Urinary bladder (tissue), 4 donors: ENCODE data around the gene CYP21A2. TPM values are rescaled to one million over a fixed set of nuclear protein-coding genes. Genes with fewer than 3 reads are reported as not detected.

Source experiments
- DNase-seq: peaks from one replicate; pipeline ENCODE4 v3.0.0-alpha.2; 2015; ENCODE audit errors: extremely low spot score
- H3K27ac ChIP-seq: one replicate; pipeline ENCODE4 v1.5.1; 2013; ENCODE audit warnings: low read depth, mild to moderate bottlenecking, moderate library complexity
- H3K36me3 ChIP-seq: one replicate; pipeline ENCODE4 v1.6.1; 2013; ENCODE audit warnings: mild to moderate bottlenecking, moderate library complexity; ENCODE audit not compliant: insufficient read depth
- H3K4me1 ChIP-seq: one replicate; pipeline ENCODE4 v1.6.1; 2013; ENCODE audit warnings: mild to moderate bottlenecking, moderate library complexity; ENCODE audit not compliant: insufficient read depth
- H3K4me3 ChIP-seq: one replicate; pipeline ENCODE4 v1.5.1; 2013; ENCODE audit warnings: low read depth, low read length
- WGBS: extraction: QIAGEN DNeasy Blood & Tissue Kit; methylation state at CpG from one replicate; pipeline ENCODE4 v1.1.7; 2013; 5-methylcytosine and 5-hydroxymethylcytosine counted together
- polyA plus RNA-seq: library from polyadenylated mRNA; stranded (reverse); fragments of 200-250 nt; gene quantifications from one replicate; pipeline ENCODE4 v1.2.3, GENCODE V29; 2013
- small RNA-seq: library from RNA; depleted of rRNA; stranded (forward); fragments of <200 nt; gene quantifications from one replicate; pipeline ENCODE3, GENCODE V24; 2014
- total RNA-seq: library from RNA; depleted of rRNA; stranded (reverse); fragments of >200 nt; gene quantifications from one replicate; pipeline ENCODE4 v1.2.3, GENCODE V29; 2014
- donor health status: healthy with polysubstance abuse.
- donor health status: healthy.

Gene CYP21A2
- total and polyA plus RNA-seq, 2 donors, result 2.3 TPM; not detected in 1

- Histone ChIP-seq H3K27ac (no peak overlapping the region), H3K4me1 (no peaks in the 10 kb centered on the region), H3K36me3 (no peaks in the 10 kb centered on the region), H3K4me3 (no peak overlapping the region)
- WGBS, result 87% methylated on average over 17 of the region's 17 CpGs
- no peak for DNase-seq
Observed at GRCh38 chr6:32085759-32086459, 47.7 kb downstream of the CYP21A2 start.

- H3K4me3 ChIP-seq, result peak overlapping the region; percentile 10
- no peaks in the 10 kb centered on the region for H3K4me1 ChIP-seq
- 31% methylated on average over 45 of the region's 45 CpGs for WGBS
- H3K36me3 ChIP-seq, result no peaks in the 10 kb centered on the region
- H3K27ac ChIP-seq, result no peak overlapping the region
- no peak for DNase-seq
Observed at GRCh38 chr6:32086661-32087573, 48.7 kb downstream of the CYP21A2 start.

- H3K4me1 ChIP-seq, result no peaks in the 10 kb centered on the region
- H3K27ac ChIP-seq, result peak overlapping the region; percentile 63
- WGBS, result 16% methylated on average over 50 of the region's 50 CpGs
- H3K4me3 ChIP-seq, result peak overlapping the region; percentile 10
- DNase-seq, result no peak
- no peaks in the 10 kb centered on the region for H3K36me3 ChIP-seq
Observed at GRCh38 chr6:32087574-32088486, 49.6 kb downstream of the CYP21A2 start.

GRCh38 chr6:32088487-32089049 lies 50.4 kb downstream of the CYP21A2 start:
- no peak overlapping the region for H3K27ac ChIP-seq
- H3K4me3 ChIP-seq, result no peak overlapping the region
- no peak for DNase-seq
- no peaks in the 10 kb centered on the region for H3K36me3 ChIP-seq
- WGBS, result 94% methylated on average over 14 of the region's 14 CpGs
- H3K4me1 ChIP-seq, result no peaks in the 10 kb centered on the region

- WGBS, result 86% methylated on average over 10 of the region's 10 CpGs
- H3K4me1 ChIP-seq, result no peaks in the 10 kb centered on the region
- DNase-seq, result no peak
Observed at GRCh38 chr6:32089082-32089828, 51.0 kb downstream of the CYP21A2 start.

More at GRCh38 chr6:32089082-32089828, 51.0 kb downstream of the CYP21A2 start:
- no peak overlapping the region for H3K27ac ChIP-seq
- no peak overlapping the region for H3K4me3 ChIP-seq
- H3K36me3 ChIP-seq, result no peaks in the 10 kb centered on the region

Small RNA genes within 50 kb of the gene (small RNA-seq; reads per million reads assigned to genes)
- not detected for gene RNA5SP206

Other genes with a start within 250 kb of the CYP21A2 start
- 16.7 TPM for gene VARS1, start 242.7 kb upstream of the CYP21A2 start, total RNA-seq
- gene VARS1, start 242.7 kb upstream of the CYP21A2 start, polyA plus RNA-seq, result 34.4 TPM
- gene LSM2, start 231.4 kb upstream of the CYP21A2 start, total RNA-seq, result 22.5 TPM
- 69.4 TPM for gene LSM2, start 231.4 kb upstream of the CYP21A2 start, polyA plus RNA-seq
- gene HSPA1L, start 223.1 kb upstream of the CYP21A2 start, total RNA-seq, result 2.5 TPM
- 2.9 TPM for gene HSPA1L, start 223.1 kb upstream of the CYP21A2 start, polyA plus RNA-seq
- gene HSPA1A, start 222.9 kb upstream of the CYP21A2 start, total RNA-seq, result 152 TPM
- 374 TPM for gene HSPA1A, start 222.9 kb upstream of the CYP21A2 start, polyA plus RNA-seq
- 137 TPM for gene HSPA1B, start 210.7 kb upstream of the CYP21A2 start, total RNA-seq
- gene HSPA1B, start 210.7 kb upstream of the CYP21A2 start, polyA plus RNA-seq, result 269 TPM
- gene NEU1, start 175.6 kb upstream of the CYP21A2 start, total RNA-seq, result 18.4 TPM
- gene NEU1, start 175.6 kb upstream of the CYP21A2 start, polyA plus RNA-seq, result 52.1 TPM
- gene SLC44A4, start 159.4 kb upstream of the CYP21A2 start, total RNA-seq, result 3.3 TPM
- 4.2 TPM for gene SLC44A4, start 159.4 kb upstream of the CYP21A2 start, polyA plus RNA-seq
- 33.1 TPM for gene EHMT2, start 140.7 kb upstream of the CYP21A2 start, total RNA-seq
- 45.5 TPM for gene EHMT2, start 140.7 kb upstream of the CYP21A2 start, polyA plus RNA-seq
- gene ZBTB12, start 136.3 kb upstream of the CYP21A2 start, total RNA-seq, result 4.8 TPM
- 10.1 TPM for gene ZBTB12, start 136.3 kb upstream of the CYP21A2 start, polyA plus RNA-seq
- 4.0 TPM for gene C2, start 110.7 kb upstream of the CYP21A2 start, total RNA-seq
- 10.0 TPM for gene C2, start 110.7 kb upstream of the CYP21A2 start, polyA plus RNA-seq
- 6.5 TPM for gene CFB, start 92.3 kb upstream of the CYP21A2 start, total RNA-seq
- 39.6 TPM for gene CFB, start 92.3 kb upstream of the CYP21A2 start, polyA plus RNA-seq
- 39.8 TPM for gene NELFE, start 79.4 kb upstream of the CYP21A2 start, total RNA-seq
- 53.6 TPM for gene NELFE, start 79.4 kb upstream of the CYP21A2 start, polyA plus RNA-seq
- 28.9 TPM for gene SKIC2, start 79.2 kb upstream of the CYP21A2 start, total RNA-seq
- 48.8 TPM for gene SKIC2, start 79.2 kb upstream of the CYP21A2 start, polyA plus RNA-seq
- 8.5 TPM for gene DXO, start 66.3 kb upstream of the CYP21A2 start, total RNA-seq
- 20.2 TPM for gene DXO, start 66.3 kb upstream of the CYP21A2 start, polyA plus RNA-seq
- gene C4A, start 56.4 kb upstream of the CYP21A2 start, total RNA-seq, result 3.6 TPM
- 126 TPM for gene C4A, start 56.4 kb upstream of the CYP21A2 start, polyA plus RNA-seq
- 4.7 TPM for gene C4B, start 23.6 kb upstream of the CYP21A2 start, total RNA-seq
- gene C4B, start 23.6 kb upstream of the CYP21A2 start, polyA plus RNA-seq, result 142 TPM
- 171 TPM for gene TNXB, start 70.9 kb downstream of the CYP21A2 start, total RNA-seq
- gene TNXB, start 70.9 kb downstream of the CYP21A2 start, polyA plus RNA-seq, result 93.5 TPM
- 28.8 TPM for gene ATF6B, start 89.8 kb downstream of the CYP21A2 start, total RNA-seq
- 68.3 TPM for gene ATF6B, start 89.8 kb downstream of the CYP21A2 start, polyA plus RNA-seq
- 3.0 TPM for gene FKBPL, start 91.9 kb downstream of the CYP21A2 start, total RNA-seq
- 5.6 TPM for gene FKBPL, start 91.9 kb downstream of the CYP21A2 start, polyA plus RNA-seq
- 0.42 TPM for gene PRRT1, start 113.5 kb downstream of the CYP21A2 start, total RNA-seq
- gene PRRT1, start 113.5 kb downstream of the CYP21A2 start, polyA plus RNA-seq, result 10.8 TPM
- gene PPT2, start 115.7 kb downstream of the CYP21A2 start, total RNA-seq, result 29.6 TPM
- 20.0 TPM for gene PPT2, start 115.7 kb downstream of the CYP21A2 start, polyA plus RNA-seq
- gene EGFL8, start 126.2 kb downstream of the CYP21A2 start, total RNA-seq, result 17.6 TPM
- gene EGFL8, start 126.2 kb downstream of the CYP21A2 start, polyA plus RNA-seq, result 22.8 TPM
- 13.8 TPM for gene AGPAT1, start 137.7 kb downstream of the CYP21A2 start, total RNA-seq
- gene AGPAT1, start 137.7 kb downstream of the CYP21A2 start, polyA plus RNA-seq, result 93.7 TPM
- gene RNF5, start 140.0 kb downstream of the CYP21A2 start, total RNA-seq, result 30.1 TPM
- 102 TPM for gene RNF5, start 140.0 kb downstream of the CYP21A2 start, polyA plus RNA-seq
- gene AGER, start 145.8 kb downstream of the CYP21A2 start, total RNA-seq, result 1.5 TPM
- 7.6 TPM for gene AGER, start 145.8 kb downstream of the CYP21A2 start, polyA plus RNA-seq
- gene PBX2, start 151.8 kb downstream of the CYP21A2 start, total RNA-seq, result 44.1 TPM
- gene PBX2, start 151.8 kb downstream of the CYP21A2 start, polyA plus RNA-seq, result 62.2 TPM
- gene GPSM3, start 154.2 kb downstream of the CYP21A2 start, total RNA-seq, result 2.2 TPM
- 12.8 TPM for gene GPSM3, start 154.2 kb downstream of the CYP21A2 start, polyA plus RNA-seq
- 11.2 TPM for gene NOTCH4, start 185.7 kb downstream of the CYP21A2 start, total RNA-seq
- gene NOTCH4, start 185.7 kb downstream of the CYP21A2 start, polyA plus RNA-seq, result 27.6 TPM